ENCODE measurements around the gene DPEP3.

GRCh38 chr16:67963292-67963661 is 17.0 kb downstream of the DPEP3 start:
- TF ChIP-seq, protein P1, sequence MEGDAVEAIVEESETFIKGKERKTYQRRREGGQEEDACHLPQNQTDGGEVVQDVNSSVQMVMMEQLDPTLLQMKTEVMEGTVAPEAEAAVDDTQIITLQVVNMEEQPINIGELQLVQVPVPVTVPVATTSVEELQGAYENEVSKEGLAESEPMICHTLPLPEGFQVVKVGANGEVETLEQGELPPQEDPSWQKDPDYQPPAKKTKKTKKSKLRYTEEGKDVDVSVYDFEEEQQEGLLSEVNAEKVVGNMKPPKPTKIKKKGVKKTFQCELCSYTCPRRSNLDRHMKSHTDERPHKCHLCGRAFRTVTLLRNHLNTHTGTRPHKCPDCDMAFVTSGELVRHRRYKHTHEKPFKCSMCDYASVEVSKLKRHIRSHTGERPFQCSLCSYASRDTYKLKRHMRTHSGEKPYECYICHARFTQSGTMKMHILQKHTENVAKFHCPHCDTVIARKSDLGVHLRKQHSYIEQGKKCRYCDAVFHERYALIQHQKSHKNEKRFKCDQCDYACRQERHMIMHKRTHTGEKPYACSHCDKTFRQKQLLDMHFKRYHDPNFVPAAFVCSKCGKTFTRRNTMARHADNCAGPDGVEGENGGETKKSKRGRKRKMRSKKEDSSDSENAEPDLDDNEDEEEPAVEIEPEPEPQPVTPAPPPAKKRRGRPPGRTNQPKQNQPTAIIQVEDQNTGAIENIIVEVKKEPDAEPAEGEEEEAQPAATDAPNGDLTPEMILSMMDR (IDR thresholded peaks at IDR 0.05) = no peak
- TF ChIP-seq POLR2A (IDR thresholded peaks at IDR 0.05; ENCODE audit: low read depth) (no peak), EP300 (IDR thresholded peaks at IDR 0.05) (no peak)

Data from esophagus muscularis mucosa (tissue), 4 donors.